ENCODE results near the gene B4GALT5.
"Not testable (repeated sequence)": the region's sequence is repeated elsewhere in the genome, so short reads cannot be mapped to it uniquely, and the experiment has no call there.

The B4GALT5 gene

GRCh38 chr20:49615401-49616153, 98.1 kb downstream of the B4GALT5 start:
- no peak overlapping the region for H3K4ac ChIP-seq (ENCODE audit: low read depth in 1 of 2, low read length in 2 of 2)
- no peak for DNase-seq
- no peak overlapping the region for H4K8ac ChIP-seq (ENCODE audit: low read length)
- H3K27me3 ChIP-seq (ENCODE audit: control insufficient read depth in 1 of 2, insufficient read depth in 1 of 2, low read length in 2 of 2), result peaks cover 0 to 6% of the 10 kb centered on the region in 2 experiments
- no peaks in the 10 kb centered on the region for H3K36me3 ChIP-seq (ENCODE audit: control insufficient read depth in 1 of 2, insufficient read depth in 2 of 2, low read depth in 1 of 2, low read length in 2 of 2)
- H3K79me1 ChIP-seq (replicated peaks; ENCODE audit: low read length, poor library complexity, severe bottlenecking), result no peaks in the 10 kb centered on the region
- H3K14ac ChIP-seq (ENCODE audit: low read length in 2 of 2), result peak overlapping the region in 1 of 2 experiments; percentile 44
- no peaks in the 10 kb centered on the region for H3K9me3 ChIP-seq (ENCODE audit: control insufficient read depth, low read length)
- H3K4me3 ChIP-seq (ENCODE audit: insufficient read depth in 1 of 2, low read depth in 1 of 2, low read length in 2 of 2), result no peak overlapping the region
- no peak overlapping the region for H2AK5ac ChIP-seq (ENCODE audit: low read length, severe bottlenecking)
- no peak overlapping the region for H2BK15ac ChIP-seq (ENCODE audit: low read depth, poor library complexity, severe bottlenecking)
- no peak overlapping the region for H3K18ac ChIP-seq (ENCODE audit: low read depth in 1 of 2, low read length in 2 of 2)
- H2BK12ac ChIP-seq (ENCODE audit: low read length in 2 of 2), result no peak overlapping the region
- H2BK5ac ChIP-seq (ENCODE audit: low read depth, low read length, poor library complexity, severe bottlenecking), result no peak overlapping the region
- peaks cover 9% of the 10 kb centered on the region for H3K4me1 ChIP-seq (ENCODE audit: control insufficient read depth, insufficient read depth, low read depth, low read length)
- no peak overlapping the region for H2BK120ac ChIP-seq (ENCODE audit: low read depth, low read length)
- H2AFZ ChIP-seq (ENCODE audit: low read depth, low read length), result no peak overlapping the region
- no peak overlapping the region for H3K9ac ChIP-seq (ENCODE audit: low read length)
- H3K23ac ChIP-seq (ENCODE audit: low read length in 2 of 2), result no peak overlapping the region
- H3K27ac ChIP-seq (ENCODE audit: low read length, poor library complexity, severe bottlenecking), result no peak overlapping the region
- 80% methylated on average over 15 of the region's 15 CpGs for WGBS
- no peak overlapping the region for H3K4me2 ChIP-seq (ENCODE audit: low read length, poor library complexity, severe bottlenecking)
- H4K91ac ChIP-seq (ENCODE audit: low read length), result no peak overlapping the region

- DNase-seq; H3K36me3 ChIP-seq (ENCODE audit: control insufficient read depth in 1 of 2, insufficient read depth in 2 of 2, low read depth in 1 of 2, low read length in 2 of 2); H3K14ac ChIP-seq (ENCODE audit: low read length in 2 of 2); H3K23ac ChIP-seq (ENCODE audit: low read length in 2 of 2); H3K27ac ChIP-seq (ENCODE audit: low read length, poor library complexity, severe bottlenecking); H2BK12ac ChIP-seq (ENCODE audit: low read length in 2 of 2); H2AFZ ChIP-seq (ENCODE audit: low read depth, low read length); H4K91ac ChIP-seq (ENCODE audit: low read length); H4K8ac ChIP-seq (ENCODE audit: low read length); H3K9me3 ChIP-seq (ENCODE audit: control insufficient read depth, low read length); H3K4me3 ChIP-seq (ENCODE audit: insufficient read depth in 1 of 2, low read depth in 1 of 2, low read length in 2 of 2); H2BK120ac ChIP-seq (ENCODE audit: low read depth, low read length); H3K9ac ChIP-seq (ENCODE audit: low read length); H3K27me3 ChIP-seq (ENCODE audit: control insufficient read depth in 1 of 2, insufficient read depth in 1 of 2, low read length in 2 of 2); H3K4ac ChIP-seq (ENCODE audit: low read depth in 1 of 2, low read length in 2 of 2); H3K4me2 ChIP-seq (ENCODE audit: low read length, poor library complexity, severe bottlenecking); H3K4me1 ChIP-seq (ENCODE audit: control insufficient read depth, insufficient read depth, low read depth, low read length); H2AK5ac ChIP-seq (ENCODE audit: low read length, severe bottlenecking); H2BK15ac ChIP-seq (ENCODE audit: low read depth, poor library complexity, severe bottlenecking); H2BK5ac ChIP-seq (ENCODE audit: low read depth, low read length, poor library complexity, severe bottlenecking); H3K18ac ChIP-seq (ENCODE audit: low read depth in 1 of 2, low read length in 2 of 2); H3K79me1 ChIP-seq (replicated peaks; ENCODE audit: low read length, poor library complexity, severe bottlenecking): not testable (repeated sequence)
- WGBS, result 89% methylated on average over 7 of the region's 8 CpGs
Observed at GRCh38 chr20:49615051-49615400, 98.7 kb downstream of the B4GALT5 start.

- no peak overlapping the region for H4K8ac ChIP-seq (ENCODE audit: low read length)
- DNase-seq, result no peak
- no peak overlapping the region for H3K4ac ChIP-seq (ENCODE audit: low read depth in 1 of 2, low read length in 2 of 2)
- no peak overlapping the region for H3K14ac ChIP-seq (ENCODE audit: low read length in 2 of 2)
- H2BK120ac ChIP-seq (ENCODE audit: low read depth, low read length), result no peak overlapping the region
- H3K9me3 ChIP-seq (ENCODE audit: control insufficient read depth, low read length), result no peaks in the 10 kb centered on the region
- H3K9ac ChIP-seq (ENCODE audit: low read length), result no peak overlapping the region
- no peak overlapping the region for H2BK15ac ChIP-seq (ENCODE audit: low read depth, poor library complexity, severe bottlenecking)
- no peak overlapping the region for H2AFZ ChIP-seq (ENCODE audit: low read depth, low read length)
- H2BK5ac ChIP-seq (ENCODE audit: low read depth, low read length, poor library complexity, severe bottlenecking), result no peak overlapping the region
- WGBS, result 79% methylated on average over 10 of the region's 13 CpGs
- no peak overlapping the region for H2BK12ac ChIP-seq (ENCODE audit: low read length in 2 of 2)
- H4K91ac ChIP-seq (ENCODE audit: low read length), result no peak overlapping the region
- no peak overlapping the region for H3K23ac ChIP-seq (ENCODE audit: low read length in 2 of 2)
- no peaks in the 10 kb centered on the region for H3K79me1 ChIP-seq (replicated peaks; ENCODE audit: low read length, poor library complexity, severe bottlenecking)
- H3K27ac ChIP-seq (ENCODE audit: low read length, poor library complexity, severe bottlenecking), result no peak overlapping the region
- H3K18ac ChIP-seq (ENCODE audit: low read depth in 1 of 2, low read length in 2 of 2), result no peak overlapping the region
- H3K4me2 ChIP-seq (ENCODE audit: low read length, poor library complexity, severe bottlenecking), result no peak overlapping the region
- H3K4me3 ChIP-seq (ENCODE audit: insufficient read depth in 1 of 2, low read depth in 1 of 2, low read length in 2 of 2), result no peak overlapping the region
- no peaks in the 10 kb centered on the region for H3K36me3 ChIP-seq (ENCODE audit: control insufficient read depth in 1 of 2, insufficient read depth in 2 of 2, low read depth in 1 of 2, low read length in 2 of 2)
- peaks cover 10% of the 10 kb centered on the region for H3K4me1 ChIP-seq (ENCODE audit: control insufficient read depth, insufficient read depth, low read depth, low read length)
- peaks cover 0 to 3% of the 10 kb centered on the region in 2 experiments for H3K27me3 ChIP-seq (ENCODE audit: control insufficient read depth in 1 of 2, insufficient read depth in 1 of 2, low read length in 2 of 2)
- H2AK5ac ChIP-seq (ENCODE audit: low read length, severe bottlenecking), result no peak overlapping the region
Observed at GRCh38 chr20:49614338-49615050, 99.2 kb downstream of the B4GALT5 start.

DNA sequence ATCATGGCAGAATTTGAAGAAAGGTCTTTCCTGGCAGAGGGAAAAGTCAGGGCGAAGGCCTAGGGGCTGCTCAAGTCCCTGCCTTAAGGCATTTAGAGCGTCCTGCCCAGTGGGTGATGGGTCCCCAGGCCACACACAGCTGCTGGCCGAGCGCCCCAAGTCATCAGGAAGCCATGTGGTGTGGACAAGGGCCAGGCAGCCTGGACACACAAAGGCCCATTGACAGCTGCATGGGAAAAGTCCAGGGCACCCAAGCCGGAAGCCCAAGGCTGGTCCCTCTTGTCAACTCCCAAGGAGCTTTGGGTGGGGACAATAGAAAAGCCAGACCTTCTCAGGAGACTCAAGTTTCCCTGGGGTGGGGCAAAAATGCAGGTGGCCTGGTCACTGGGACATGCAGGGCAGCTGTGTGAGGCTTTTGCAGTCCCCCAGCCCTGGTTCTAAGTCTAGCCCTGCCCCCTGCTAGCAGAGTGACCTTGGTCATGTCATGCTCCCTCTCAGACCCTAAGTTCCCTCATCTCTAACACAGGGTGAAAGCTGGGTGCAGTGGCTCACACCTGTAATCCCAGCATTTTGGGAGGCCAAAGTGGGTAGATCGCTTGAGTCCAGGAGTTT, 101.4 kb downstream of the B4GALT5 start:
- H3K4me3 ChIP-seq (ENCODE audit: insufficient read depth in 1 of 2, low read depth in 1 of 2, low read length in 2 of 2), result no peak overlapping the region

More for the DNA sequence above, 101.4 kb downstream of the B4GALT5 start:
- no peak overlapping the region for H3K9ac ChIP-seq (ENCODE audit: low read length)
- no peak overlapping the region for H4K91ac ChIP-seq (ENCODE audit: low read length)
- H3K4ac ChIP-seq (ENCODE audit: low read depth in 1 of 2, low read length in 2 of 2), result no peak overlapping the region
- no peak overlapping the region for H2BK120ac ChIP-seq (ENCODE audit: low read depth, low read length)
- WGBS, result 97% methylated on average over 6 of the region's 6 CpGs
- H3K79me1 ChIP-seq (replicated peaks; ENCODE audit: low read length, poor library complexity, severe bottlenecking), result no peaks in the 10 kb centered on the region
- no peak for DNase-seq
- no peaks in the 10 kb centered on the region for H3K9me3 ChIP-seq (ENCODE audit: control insufficient read depth, low read length)
- H3K23ac ChIP-seq (ENCODE audit: low read length in 2 of 2), result no peak overlapping the region
- no peak overlapping the region for H3K4me2 ChIP-seq (ENCODE audit: low read length, poor library complexity, severe bottlenecking)
- H3K4me1 ChIP-seq (ENCODE audit: control insufficient read depth, insufficient read depth, low read depth, low read length), result peaks cover 11% of the 10 kb centered on the region
- no peak overlapping the region for H4K8ac ChIP-seq (ENCODE audit: low read length)
- H2BK15ac ChIP-seq (ENCODE audit: low read depth, poor library complexity, severe bottlenecking), result no peak overlapping the region
- H2AFZ ChIP-seq (ENCODE audit: low read depth, low read length), result no peak overlapping the region
- H3K27me3 ChIP-seq (ENCODE audit: control insufficient read depth in 1 of 2, insufficient read depth in 1 of 2, low read length in 2 of 2), result peaks cover 0 to 7% of the 10 kb centered on the region in 2 experiments
- no peak overlapping the region for H3K18ac ChIP-seq (ENCODE audit: low read depth in 1 of 2, low read length in 2 of 2)
- no peak overlapping the region for H3K27ac ChIP-seq (ENCODE audit: low read length, poor library complexity, severe bottlenecking)
- H2AK5ac ChIP-seq (ENCODE audit: low read length, severe bottlenecking), result peak overlapping the region; percentile 28
- H3K36me3 ChIP-seq (ENCODE audit: control insufficient read depth in 1 of 2, insufficient read depth in 2 of 2, low read depth in 1 of 2, low read length in 2 of 2), result no peaks in the 10 kb centered on the region
- no peak overlapping the region for H3K14ac ChIP-seq (ENCODE audit: low read length in 2 of 2)
- H2BK12ac ChIP-seq (ENCODE audit: low read length in 2 of 2), result no peak overlapping the region
- H2BK5ac ChIP-seq (ENCODE audit: low read depth, low read length, poor library complexity, severe bottlenecking), result no peak overlapping the region

Measured in mesenchymal stem cell (in vitro differentiated cells and primary cell).